Liver (tissue), 9 donors: Measurements from ENCODE around the gene MAOA. TPM values are rescaled to one million over a fixed set of nuclear protein-coding genes. Genes with fewer than 3 reads are reported as not detected.
A peak's percentile ranks its signal among the peaks of the same experiment; 100 is the strongest.

Source experiments
- DNase-seq: peaks from one replicate; pipeline ENCODE4 v3.0.0-alpha.2; 2017; ENCODE audit warnings: low spot score
- H3K27ac ChIP-seq, 2 donors: one replicate each; pipeline ENCODE4 v1.7.0; 2013; ENCODE audit warnings: inconsistent platforms in 2 of 2, low read length in 2 of 2, control low read depth in 1 of 2, low read depth in 1 of 2, mild to moderate bottlenecking in 1 of 2
- H3K27me3 ChIP-seq, 4 donors: one replicate each; pipeline versions ENCODE4 v1.6.1 to v1.7.0; 2013; ENCODE audit warnings: low read length in 3 of 4, inconsistent platforms in 1 of 4, mild to moderate bottlenecking in 1 of 4, moderate library complexity in 1 of 4; ENCODE audit not compliant: control insufficient read depth in 4 of 4, insufficient read depth in 4 of 4
- H3K36me3 ChIP-seq, 4 donors: one replicate each; pipeline versions ENCODE4 v1.6.1 to v1.7.0; 2013; ENCODE audit warnings: low read length in 3 of 4, mild to moderate bottlenecking in 3 of 4, low read depth in 1 of 4, moderate library complexity in 1 of 4; ENCODE audit not compliant: control insufficient read depth in 4 of 4, insufficient read depth in 3 of 4
- H3K4me1 ChIP-seq, 4 donors: one replicate each; pipeline versions ENCODE4 v1.6.1 to v1.7.0; 2013; ENCODE audit warnings: low read length in 3 of 4, mild to moderate bottlenecking in 3 of 4, moderate library complexity in 1 of 4; ENCODE audit not compliant: control insufficient read depth in 4 of 4, insufficient read depth in 4 of 4
- H3K4me3 ChIP-seq, 3 donors: one replicate each; pipeline versions ENCODE4 v1.6.1 to v1.7.0; 2013; ENCODE audit warnings: low read length in 3 of 3, control low read depth in 1 of 3, low read depth in 1 of 3, mild to moderate bottlenecking in 1 of 3
- H3K9ac ChIP-seq, 2 donors: one replicate each; pipeline ENCODE4 v1.7.0; 2013; ENCODE audit warnings: low read length in 2 of 2, mild to moderate bottlenecking in 2 of 2, moderate library complexity in 2 of 2, control low read depth in 1 of 2, low read depth in 1 of 2
- H3K9me3 ChIP-seq, 4 donors: one replicate each; pipeline versions ENCODE4 v1.6.1 to v1.7.0; 2013; ENCODE audit warnings: low read length in 3 of 4; ENCODE audit not compliant: control insufficient read depth in 4 of 4
- JUND ChIP-seq, 2 donors: IDR thresholded peaks; 2 replicates each; pipeline ENCODE4 v1.6.1; 2016; ENCODE audit warnings: antibody characterized with exemption in 2 of 2
- RXRA ChIP-seq, 2 donors: IDR thresholded peaks; 2 replicates each; pipeline ENCODE4 v1.6.1; 2017 to 2018; ENCODE audit warnings: antibody characterized with exemption in 2 of 2, mild to moderate bottlenecking in 1 of 2
- YY1 ChIP-seq: IDR thresholded peaks from 2 replicates; pipeline ENCODE4 v1.6.1; 2016; ENCODE audit warnings: antibody characterized with exemption, mild to moderate bottlenecking
- WGBS: extraction: QIAGEN DNeasy Blood & Tissue Kit; methylation state at CpG from one replicate; pipeline ENCODE4 v1.1.7; 2013; 5-methylcytosine and 5-hydroxymethylcytosine counted together
- polyA plus RNA-seq, 2 donors: library from polyadenylated mRNA; stranded (reverse) in 1 of 2; unstranded in 1 of 2; fragments of 200-250 nt in 1 of 2; fragments of >200 nt in 1 of 2; fragmentation: Nextera tagmentation in 1 of 2; extraction: Ambion mirVana in 1 of 2; gene quantifications; one replicate each; pipeline versions ENCODE4 v1.2.1 to v1.2.3, GENCODE V29; 2013 to 2015
- total RNA-seq, 2 donors: library from RNA; depleted of rRNA; stranded (reverse); fragments of >200 nt; gene quantifications; one replicate each; pipeline ENCODE4 v1.2.3, GENCODE V29; 2014
- TF ChIP-seq, protein P1 (sequence below): IDR thresholded peaks from 2 replicates; pipeline ENCODE4 v1.6.1; 2016; ENCODE audit warnings: antibody characterized with exemption
- TF ChIP-seq, protein P2 (sequence below): IDR thresholded peaks from 2 replicates; pipeline ENCODE4 v1.6.1; 2016; ENCODE audit warnings: antibody characterized with exemption, mild to moderate bottlenecking
- donor health status: healthy.
- donor health status: healthy.
- donor health status: healthy.
- donor health status: healthy.
- donor health status: healthy.

MAOA gene
- total and polyA plus RNA-seq, 4 donors, result 41.0 to 94.2 (median 75.3) TPM

DNA sequence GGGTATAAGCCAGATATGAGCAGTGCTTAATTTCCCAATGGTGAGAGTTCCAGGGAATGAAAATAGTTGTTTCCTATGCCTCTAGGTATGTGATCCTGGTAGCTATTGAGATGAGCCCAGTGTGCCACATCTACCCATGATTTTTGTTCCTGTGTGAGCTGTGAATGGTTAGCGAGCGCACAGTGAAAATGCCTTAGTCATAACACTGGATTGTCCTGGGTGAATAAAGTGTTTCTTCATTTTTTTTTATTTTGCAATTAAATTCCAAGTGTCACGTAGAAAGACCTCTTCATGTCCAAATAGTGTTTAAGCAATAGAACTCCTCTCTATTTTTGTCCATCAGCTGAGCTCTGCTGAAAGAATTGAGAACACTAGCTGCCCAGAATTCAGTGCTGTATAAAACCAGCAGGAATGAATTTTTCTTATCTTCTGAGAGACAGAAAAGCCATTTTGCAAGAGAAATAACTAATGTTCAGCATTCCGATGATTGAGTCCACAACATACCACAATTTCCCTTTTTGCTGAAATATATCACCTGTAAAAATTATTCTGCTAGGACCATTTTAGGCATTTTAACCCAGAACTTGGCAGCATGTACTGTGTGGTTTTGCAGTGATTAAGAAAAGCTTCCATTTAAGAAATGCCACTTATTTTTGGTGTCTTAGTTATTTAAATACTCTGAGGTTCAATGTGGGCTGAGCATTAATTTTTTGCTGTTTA is 5.6 kb downstream of the MAOA start:
- no peak overlapping the region for H3K9ac ChIP-seq
- 46% methylated on average over 4 of the region's 4 CpGs for WGBS

DNA sequence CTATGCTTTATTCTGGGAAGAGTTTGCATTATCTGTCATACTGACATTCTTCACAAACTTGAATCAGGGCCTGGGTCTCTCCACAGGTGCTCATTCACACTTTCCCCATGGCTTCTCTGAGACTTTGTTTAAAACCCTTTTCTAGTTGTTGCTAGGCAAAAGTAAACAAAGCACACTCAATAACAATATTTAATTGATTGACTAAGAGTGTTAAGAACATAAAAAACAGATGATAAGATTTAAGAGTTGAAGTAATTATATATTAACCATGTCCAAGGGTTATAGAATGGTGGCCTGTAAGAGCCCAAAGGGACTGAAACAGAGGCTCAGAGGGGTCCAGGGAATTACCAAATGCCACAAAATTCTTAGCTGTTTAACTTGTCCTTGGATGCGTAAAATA is 7.1 kb downstream of the MAOA start:
- WGBS, result 97% methylated on average over 1 of the region's 1 CpG
- Histone ChIP-seq H3K4me1 (peaks cover 4 to 39% (median 26%) of the 10 kb centered on the region in 4 donors), H3K36me3 (no peaks in the 10 kb centered on the region), H3K9me3 (no peaks in the 10 kb centered on the region), H3K4me3 (no peak overlapping the region), H3K9ac (no peak overlapping the region), H3K27ac (no peak overlapping the region), H3K27me3 (no peaks in the 10 kb centered on the region)
- DNase-seq, result no peak
- TF ChIP-seq, protein P1, sequence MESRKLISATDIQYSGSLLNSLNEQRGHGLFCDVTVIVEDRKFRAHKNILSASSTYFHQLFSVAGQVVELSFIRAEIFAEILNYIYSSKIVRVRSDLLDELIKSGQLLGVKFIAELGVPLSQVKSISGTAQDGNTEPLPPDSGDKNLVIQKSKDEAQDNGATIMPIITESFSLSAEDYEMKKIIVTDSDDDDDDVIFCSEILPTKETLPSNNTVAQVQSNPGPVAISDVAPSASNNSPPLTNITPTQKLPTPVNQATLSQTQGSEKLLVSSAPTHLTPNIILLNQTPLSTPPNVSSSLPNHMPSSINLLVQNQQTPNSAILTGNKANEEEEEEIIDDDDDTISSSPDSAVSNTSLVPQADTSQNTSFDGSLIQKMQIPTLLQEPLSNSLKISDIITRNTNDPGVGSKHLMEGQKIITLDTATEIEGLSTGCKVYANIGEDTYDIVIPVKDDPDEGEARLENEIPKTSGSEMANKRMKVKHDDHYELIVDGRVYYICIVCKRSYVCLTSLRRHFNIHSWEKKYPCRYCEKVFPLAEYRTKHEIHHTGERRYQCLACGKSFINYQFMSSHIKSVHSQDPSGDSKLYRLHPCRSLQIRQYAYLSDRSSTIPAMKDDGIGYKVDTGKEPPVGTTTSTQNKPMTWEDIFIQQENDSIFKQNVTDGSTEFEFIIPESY, result no peak
- TF ChIP-seq YY1, result no peak

More for the DNA sequence above, 5.6 kb downstream of the MAOA start:
- H3K4me3 ChIP-seq, result no peak overlapping the region
- no peaks in the 10 kb centered on the region for H3K27me3 ChIP-seq
- TF ChIP-seq, protein P1, result no peak
- TF ChIP-seq, protein P2, sequence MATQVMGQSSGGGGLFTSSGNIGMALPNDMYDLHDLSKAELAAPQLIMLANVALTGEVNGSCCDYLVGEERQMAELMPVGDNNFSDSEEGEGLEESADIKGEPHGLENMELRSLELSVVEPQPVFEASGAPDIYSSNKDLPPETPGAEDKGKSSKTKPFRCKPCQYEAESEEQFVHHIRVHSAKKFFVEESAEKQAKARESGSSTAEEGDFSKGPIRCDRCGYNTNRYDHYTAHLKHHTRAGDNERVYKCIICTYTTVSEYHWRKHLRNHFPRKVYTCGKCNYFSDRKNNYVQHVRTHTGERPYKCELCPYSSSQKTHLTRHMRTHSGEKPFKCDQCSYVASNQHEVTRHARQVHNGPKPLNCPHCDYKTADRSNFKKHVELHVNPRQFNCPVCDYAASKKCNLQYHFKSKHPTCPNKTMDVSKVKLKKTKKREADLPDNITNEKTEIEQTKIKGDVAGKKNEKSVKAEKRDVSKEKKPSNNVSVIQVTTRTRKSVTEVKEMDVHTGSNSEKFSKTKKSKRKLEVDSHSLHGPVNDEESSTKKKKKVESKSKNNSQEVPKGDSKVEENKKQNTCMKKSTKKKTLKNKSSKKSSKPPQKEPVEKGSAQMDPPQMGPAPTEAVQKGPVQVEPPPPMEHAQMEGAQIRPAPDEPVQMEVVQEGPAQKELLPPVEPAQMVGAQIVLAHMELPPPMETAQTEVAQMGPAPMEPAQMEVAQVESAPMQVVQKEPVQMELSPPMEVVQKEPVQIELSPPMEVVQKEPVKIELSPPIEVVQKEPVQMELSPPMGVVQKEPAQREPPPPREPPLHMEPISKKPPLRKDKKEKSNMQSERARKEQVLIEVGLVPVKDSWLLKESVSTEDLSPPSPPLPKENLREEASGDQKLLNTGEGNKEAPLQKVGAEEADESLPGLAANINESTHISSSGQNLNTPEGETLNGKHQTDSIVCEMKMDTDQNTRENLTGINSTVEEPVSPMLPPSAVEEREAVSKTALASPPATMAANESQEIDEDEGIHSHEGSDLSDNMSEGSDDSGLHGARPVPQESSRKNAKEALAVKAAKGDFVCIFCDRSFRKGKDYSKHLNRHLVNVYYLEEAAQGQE, result no peak
- no peaks in the 10 kb centered on the region for H3K9me3 ChIP-seq
- no peak overlapping the region for H3K27ac ChIP-seq
- DNase-seq, result no peak
- no peaks in the 10 kb centered on the region for H3K36me3 ChIP-seq
- H3K4me1 ChIP-seq, result peaks cover 4 to 39% (median 26%) of the 10 kb centered on the region in 4 donors

DNA sequence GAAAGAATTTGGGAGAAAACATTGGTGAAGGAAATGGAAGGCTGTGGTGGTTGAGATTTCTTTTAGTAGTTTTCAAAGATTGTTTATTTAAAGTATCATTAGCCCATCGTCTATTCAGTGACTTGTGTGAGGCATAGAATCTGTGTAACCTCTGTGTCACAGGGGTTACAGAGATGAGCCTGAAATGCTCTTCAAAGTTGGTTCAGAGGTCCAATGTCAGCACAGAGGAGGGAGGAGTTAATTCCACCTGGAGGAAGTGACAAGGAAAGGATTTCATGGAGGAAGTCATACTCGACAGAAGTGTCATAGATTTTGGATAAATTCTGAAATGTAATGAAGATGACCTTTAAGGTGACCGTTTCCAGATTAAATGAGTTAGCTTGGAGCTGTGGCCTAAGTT is 8.2 kb downstream of the MAOA start:
- WGBS, result 28% methylated on average over 3 of the region's 3 CpGs
- peak in 1 of 2 donors; percentile 23 for TF ChIP-seq RXRA (IDR thresholded peaks at IDR 0.05)
- TF ChIP-seq JUND (IDR thresholded peaks at IDR 0.05), result no peak

More for the DNA sequence above, 8.2 kb downstream of the MAOA start:
- peak overlapping the region in 1 of 2 donors; percentile 2 for H3K27ac ChIP-seq
- no peak overlapping the region for H3K9ac ChIP-seq
- no peaks in the 10 kb centered on the region for H3K36me3 ChIP-seq
- no peaks in the 10 kb centered on the region for H3K9me3 ChIP-seq
- H3K4me3 ChIP-seq, result no peak overlapping the region
- no peaks in the 10 kb centered on the region for H3K27me3 ChIP-seq
- DNase-seq, result no peak
- H3K4me1 ChIP-seq, result peaks cover 4 to 38% (median 21%) of the 10 kb centered on the region in 4 donors
